GM19351 (cell line): ENCODE results near the gene PRUNE2.

Experiments
- ATAC-seq: cut with Tn5 transposase; IDR thresholded peaks from one replicate; pipeline ENCODE4 v1.9.1; 2021; ENCODE audit warnings: mild to moderate bottlenecking, moderate library complexity; ENCODE audit not compliant: unreplicated experiment

PRUNE2 gene

GRCh38 chr9:76704593-76705204 lies 201.2 kb downstream of the PRUNE2 start:
- ATAC-seq = no peak

GRCh38 chr9:76703270-76703669 lies 202.6 kb downstream of the PRUNE2 start:
- ATAC-seq = no peak

GRCh38 chr9:76701441-76702039 lies 204.4 kb downstream of the PRUNE2 start:
- ATAC-seq = no peak

- no peak for ATAC-seq
Measured at GRCh38 chr9:76700916-76701315, 205.0 kb downstream of the PRUNE2 start.

GRCh38 chr9:76699971-76700370 lies 205.9 kb downstream of the PRUNE2 start:
- ATAC-seq = no peak

GRCh38 chr9:76697554-76697953 lies 208.4 kb downstream of the PRUNE2 start:
- ATAC-seq = no peak

GRCh38 chr9:76697081-76697480 lies 208.8 kb downstream of the PRUNE2 start:
- no peak for ATAC-seq

GRCh38 chr9:76693912-76694311 lies 212.0 kb downstream of the PRUNE2 start:
- no peak for ATAC-seq

- ATAC-seq = no peak
Measured at GRCh38 chr9:76692458-76693129, 213.3 kb downstream of the PRUNE2 start.

- no peak for ATAC-seq
Measured at GRCh38 chr9:76691517-76692313, 214.2 kb downstream of the PRUNE2 start.

- no peak for ATAC-seq
Measured at GRCh38 chr9:76690973-76691370, 214.9 kb downstream of the PRUNE2 start.

GRCh38 chr9:76690246-76690972 lies 215.5 kb downstream of the PRUNE2 start:
- ATAC-seq = no peak

- no peak for ATAC-seq
Measured at GRCh38 chr9:76688471-76689238, 217.3 kb downstream of the PRUNE2 start.

GRCh38 chr9:76687861-76688391 lies 218.0 kb downstream of the PRUNE2 start:
- ATAC-seq = no peak

GRCh38 chr9:76686756-76687155 lies 219.2 kb downstream of the PRUNE2 start:
- ATAC-seq = no peak

GRCh38 chr9:76684213-76684612 lies 221.7 kb downstream of the PRUNE2 start:
- no peak for ATAC-seq

- no peak for ATAC-seq
Measured at GRCh38 chr9:76681556-76681955, 224.4 kb downstream of the PRUNE2 start.

GRCh38 chr9:76680716-76681425 lies 225.0 kb downstream of the PRUNE2 start:
- ATAC-seq = no peak

- no peak for ATAC-seq
Measured at GRCh38 chr9:76677481-76678055, 228.3 kb downstream of the PRUNE2 start.
